CD4-positive, alpha-beta T cell treated with Interleukin-15 for 1 hour (primary cell): Measurements from ENCODE around the gene INSIG1.
A peak's percentile ranks its signal among the peaks of the same experiment; 100 is the strongest.

Experiments
- DNase-seq: peaks from one replicate; pipeline ENCODE4 v3.0.0-alpha.2; 2020

Gene INSIG1

GRCh38 chr7:155286686-155287085 is 11.0 kb upstream of the INSIG1 start:
- DNase-seq: no peak

GRCh38 chr7:155287284-155287935 is 10.3 kb upstream of the INSIG1 start:
- no peak for DNase-seq

GRCh38 chr7:155288055-155288454 is 9.6 kb upstream of the INSIG1 start:
- DNase-seq: no peak

- DNase-seq: no peak
Observed at GRCh38 chr7:155289107-155289506, 8.6 kb upstream of the INSIG1 start.

GRCh38 chr7:155289949-155290501 is 7.7 kb upstream of the INSIG1 start:
- no peak for DNase-seq

GRCh38 chr7:155291045-155291530 is 6.6 kb upstream of the INSIG1 start:
- peak; percentile 67 for DNase-seq

GRCh38 chr7:155291729-155292128 is 5.9 kb upstream of the INSIG1 start:
- DNase-seq: no peak

- DNase-seq: no peak
Observed at GRCh38 chr7:155292680-155293226, 4.9 kb upstream of the INSIG1 start.

GRCh38 chr7:155293721-155294510 is 3.8 kb upstream of the INSIG1 start:
- no peak for DNase-seq

- no peak for DNase-seq
Observed at GRCh38 chr7:155294511-155294778, 3.2 kb upstream of the INSIG1 start.

- no peak for DNase-seq
Observed at GRCh38 chr7:155295511-155295910, 2.2 kb upstream of the INSIG1 start.

- DNase-seq: no peak
Observed at GRCh38 chr7:155296006-155296787, 1.5 kb upstream of the INSIG1 start.

GRCh38 chr7:155296788-155297516 is 726 bp upstream of the INSIG1 start:
- DNase-seq: peak; percentile 85

GRCh38 chr7:155298288-155298833 is 683 bp downstream of the INSIG1 start:
- DNase-seq: no peak

GRCh38 chr7:155298834-155299534 is 1.3 kb downstream of the INSIG1 start:
- peak; percentile 98 for DNase-seq

- DNase-seq: peak; percentile 34
Observed at GRCh38 chr7:155299535-155300202, 2.0 kb downstream of the INSIG1 start.

GRCh38 chr7:155300641-155301452 is 3.2 kb downstream of the INSIG1 start:
- no peak for DNase-seq

- DNase-seq: no peak
Observed at GRCh38 chr7:155303039-155303593, 5.4 kb downstream of the INSIG1 start.

- DNase-seq: no peak
Observed at GRCh38 chr7:155303897-155304296, 6.2 kb downstream of the INSIG1 start.
